Stimulated activated CD8-positive, alpha-beta memory T cell treated with anti-CD3 and anti-CD28 coated beads, Interleukin-2, amount 100 ng/mL, for 1 hour (primary cell): ENCODE measurements around the gene C6orf120.
"Not testable (repeated sequence)": the region's sequence is repeated elsewhere in the genome, so short reads cannot be mapped to it uniquely, and the experiment has no call there.

Experiments
- DNase-seq, 2 donors: peaks; one replicate each; pipeline ENCODE4 v3.0.0-alpha.2; 2020; ENCODE audit warnings: low read depth in 2 of 2

The C6orf120 gene

DNA sequence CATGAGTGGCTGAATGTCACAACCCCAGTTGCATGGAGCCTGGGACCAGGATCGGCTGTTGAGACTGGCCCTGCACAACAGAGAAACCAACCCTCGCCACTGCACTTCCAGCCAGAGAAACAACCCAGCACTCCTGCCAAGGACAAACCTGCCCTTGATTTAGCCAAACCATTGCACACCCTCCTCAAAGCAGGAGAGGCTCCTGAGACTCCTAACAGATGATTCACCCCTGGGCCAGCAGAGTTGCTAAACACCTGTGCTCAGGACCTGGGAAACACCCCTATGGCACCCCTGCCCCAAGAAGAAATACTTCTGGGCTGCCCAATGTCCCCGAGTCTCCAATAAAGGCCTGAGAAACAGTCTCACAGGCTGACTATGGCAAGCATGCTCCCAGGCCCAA lies 17.9 kb upstream of the C6orf120 start:
- no peak for DNase-seq

DNA sequence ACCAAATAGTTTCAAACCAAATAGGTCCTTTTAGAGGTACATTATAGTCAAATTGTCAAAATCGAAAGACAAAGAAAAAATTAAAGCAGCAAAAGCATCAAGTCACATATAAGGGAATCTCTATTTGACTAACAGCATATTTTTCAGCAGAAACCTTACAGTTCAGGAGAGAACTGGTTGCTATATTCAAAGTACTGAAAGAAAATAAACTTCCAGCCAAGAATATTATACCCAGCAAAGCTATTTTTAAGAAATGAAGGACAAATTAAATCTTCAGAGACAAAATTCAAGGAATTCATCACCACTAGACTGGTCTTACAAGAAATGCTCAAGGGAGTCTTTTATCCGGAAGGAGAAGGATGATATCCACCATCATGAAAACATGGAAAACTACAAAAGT lies 16.1 kb upstream of the C6orf120 start:
- no peak for DNase-seq

DNA sequence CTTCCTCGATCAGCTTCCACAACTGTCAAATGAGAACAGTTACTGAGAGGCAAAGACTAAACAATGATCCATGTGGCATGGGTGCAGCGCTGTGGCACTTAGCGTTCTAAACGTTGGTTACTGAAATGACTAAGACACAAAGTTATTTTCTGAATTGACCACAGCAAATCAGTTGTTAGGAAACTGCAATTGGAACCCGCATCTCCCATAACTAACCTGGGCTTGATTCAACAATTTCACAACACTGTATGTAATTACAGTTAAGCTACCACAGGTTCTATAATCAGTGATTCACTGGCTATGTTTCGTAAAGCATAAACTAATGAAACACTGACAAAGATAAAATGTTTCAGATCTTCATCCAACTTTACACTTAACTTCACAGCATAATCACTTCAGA lies 12.6 kb upstream of the C6orf120 start:
- DNase-seq: no peak

DNA sequence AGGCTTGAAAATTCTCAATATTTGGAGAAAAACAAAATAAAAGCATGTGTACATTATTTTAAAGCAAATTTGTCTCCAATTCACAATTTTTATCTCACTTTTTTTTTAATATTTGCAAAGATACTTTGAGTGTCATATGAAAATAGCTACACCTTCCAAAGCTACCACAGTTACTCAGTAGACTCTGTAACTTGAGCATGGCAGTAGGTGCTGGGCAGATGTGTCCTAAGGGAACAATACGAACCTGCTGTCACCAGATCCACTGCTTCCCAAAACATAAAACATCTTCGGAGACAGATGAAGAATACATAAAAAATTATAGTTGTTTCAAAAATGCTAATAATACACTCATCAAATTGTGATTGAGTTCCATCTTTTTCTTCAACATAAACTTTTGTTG lies 10.7 kb upstream of the C6orf120 start:
- DNase-seq: no peak

DNA sequence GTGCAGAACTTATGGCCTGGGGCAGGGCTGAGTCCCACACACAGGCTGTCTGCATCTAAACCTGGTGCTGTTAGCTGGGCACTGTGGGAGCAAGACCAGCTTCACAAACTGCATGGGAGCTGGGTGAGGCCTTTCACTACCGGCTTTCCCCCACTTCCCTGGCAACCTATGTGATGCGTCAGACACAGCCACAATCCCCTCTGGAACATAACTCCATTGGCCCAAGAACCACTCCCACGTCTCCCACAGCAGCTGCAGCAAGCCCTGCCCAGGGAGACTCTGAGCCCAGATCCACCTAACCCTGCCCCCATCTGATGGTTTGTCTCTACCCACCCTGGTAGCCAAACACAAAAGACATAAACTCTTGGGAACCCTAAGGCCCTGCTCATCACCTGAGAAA lies 9.4 kb upstream of the C6orf120 start:
- no peak for DNase-seq

DNA sequence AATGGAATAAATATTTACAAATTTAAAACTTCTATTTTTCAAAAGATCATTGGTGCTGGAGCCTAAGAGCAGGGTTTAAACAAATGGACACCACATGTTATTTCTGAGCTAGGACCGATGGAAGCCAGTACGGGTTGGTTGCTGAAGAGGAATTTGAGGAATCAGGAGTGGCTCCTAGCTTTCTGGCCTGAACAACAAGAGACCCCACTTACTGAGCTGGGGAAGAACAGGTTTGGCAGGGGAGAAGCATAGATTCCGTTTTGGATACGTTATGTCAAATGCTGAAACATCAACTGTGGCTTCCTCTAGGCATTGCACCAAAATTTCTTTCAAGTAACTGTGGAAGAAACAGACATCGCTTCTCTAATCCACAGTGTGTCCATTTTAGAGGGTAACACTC lies 6.8 kb upstream of the C6orf120 start:
- DNase-seq: no peak

DNA sequence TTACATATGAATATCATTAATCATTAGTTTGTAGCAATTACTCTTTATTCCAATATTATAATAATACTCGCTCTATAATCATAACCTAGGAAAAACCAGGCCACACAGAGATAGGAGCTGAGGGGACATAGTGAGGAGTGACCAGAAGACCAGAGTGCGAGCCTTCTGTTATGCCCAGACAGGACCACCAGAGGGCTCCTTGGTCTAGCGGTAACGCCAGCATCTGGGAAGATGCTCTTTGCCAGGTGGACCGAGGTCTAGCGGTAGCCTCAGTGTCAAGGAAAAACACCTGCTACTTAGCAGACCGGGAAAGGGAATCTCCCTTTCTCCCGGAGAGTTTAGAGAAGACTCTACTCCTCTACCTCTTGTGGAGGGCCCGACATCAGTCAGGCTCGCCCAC lies 4.8 kb upstream of the C6orf120 start:
- DNase-seq: not testable (repeated sequence)

DNA sequence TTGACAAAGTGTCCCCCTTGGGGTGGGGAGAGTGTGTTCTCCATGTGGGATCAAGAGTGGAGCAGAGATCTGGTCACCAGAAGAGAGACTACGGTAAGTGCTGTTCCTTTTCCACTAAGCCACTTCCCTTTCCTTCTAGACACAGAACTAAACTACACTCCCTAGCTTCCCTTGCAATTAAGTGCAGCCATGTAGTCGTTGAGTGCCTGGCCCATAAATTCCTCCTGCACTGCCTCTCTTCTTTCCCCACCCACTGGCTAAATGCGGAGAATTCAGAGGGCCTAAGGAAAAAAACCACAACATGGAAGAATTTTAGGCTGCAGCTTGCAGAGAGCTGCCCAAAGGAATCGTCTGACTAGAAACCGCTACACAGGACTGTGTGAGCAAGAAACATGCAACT lies 1.6 kb upstream of the C6orf120 start:
- DNase-seq: no peak

DNA sequence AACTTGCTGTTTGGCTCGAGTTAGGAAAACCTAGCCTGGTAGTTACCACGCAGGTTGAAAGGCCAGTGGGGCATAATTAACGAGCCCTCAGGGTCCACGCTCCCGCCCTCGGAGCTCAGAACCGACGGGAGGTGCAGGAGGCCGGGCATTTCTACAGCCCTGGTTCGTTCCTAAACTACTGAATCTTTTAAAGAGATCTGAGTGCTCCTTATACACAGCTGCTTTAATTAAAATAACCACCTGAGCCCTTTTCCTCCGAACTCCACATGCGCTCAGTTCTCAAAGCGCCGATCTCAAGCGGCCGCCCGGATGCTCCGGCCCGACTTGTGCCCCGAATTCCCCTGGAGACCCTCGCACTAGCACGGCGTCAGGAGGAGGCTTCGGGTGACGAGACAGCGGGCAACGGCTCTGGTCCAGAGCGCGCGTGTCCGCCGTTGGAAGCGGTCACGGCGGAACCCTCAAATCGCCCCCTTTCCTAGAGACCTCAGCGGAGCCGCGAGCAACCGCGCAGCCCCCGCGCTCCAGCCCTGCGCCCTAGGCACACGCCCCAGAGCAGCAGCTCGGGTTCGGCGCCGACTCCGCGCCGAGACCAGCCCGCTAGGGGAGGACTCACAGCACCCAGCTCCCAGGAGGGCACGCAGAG lies 494 bp upstream of the C6orf120 start:
- no peak for DNase-seq

DNA sequence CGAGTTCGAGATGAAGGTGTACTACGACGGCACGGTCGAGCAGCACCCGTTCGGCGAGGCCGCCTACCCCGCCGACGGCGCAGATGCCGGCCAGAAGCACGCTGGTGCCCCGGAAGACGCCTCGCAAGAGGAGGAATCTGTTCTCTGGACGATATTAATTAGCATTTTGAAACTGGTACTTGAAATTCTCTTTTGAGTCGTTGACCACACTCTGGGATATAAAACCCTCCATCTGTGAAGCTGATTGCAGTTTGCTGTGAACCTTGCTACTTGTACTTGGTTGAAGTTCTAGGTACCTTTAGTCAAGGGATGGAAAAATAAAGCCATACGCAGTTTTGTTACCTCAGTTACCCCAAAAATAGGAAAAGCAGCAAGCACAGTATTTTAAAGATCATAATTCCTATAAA lies 917 bp downstream of the C6orf120 start:
- DNase-seq: no peak

DNA sequence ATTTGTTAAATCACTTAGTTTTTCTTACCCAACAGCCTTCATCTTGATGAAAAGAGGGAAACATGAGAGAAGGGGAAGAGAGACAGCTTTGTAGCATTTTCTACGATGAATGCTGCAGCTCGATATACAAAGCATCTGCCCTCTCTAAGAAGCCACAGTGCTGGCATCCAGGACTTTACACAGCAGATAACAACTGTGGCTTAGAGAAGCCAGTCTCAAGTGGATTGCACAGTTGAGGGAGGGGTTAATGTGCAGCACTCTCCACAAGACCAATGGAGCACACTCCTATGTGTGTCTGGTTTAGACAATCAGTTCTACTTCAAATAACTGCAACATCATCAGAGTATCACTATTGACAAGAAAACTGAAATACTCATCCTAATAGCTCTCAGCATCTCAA lies 5.8 kb downstream of the C6orf120 start:
- DNase-seq: no peak

DNA sequence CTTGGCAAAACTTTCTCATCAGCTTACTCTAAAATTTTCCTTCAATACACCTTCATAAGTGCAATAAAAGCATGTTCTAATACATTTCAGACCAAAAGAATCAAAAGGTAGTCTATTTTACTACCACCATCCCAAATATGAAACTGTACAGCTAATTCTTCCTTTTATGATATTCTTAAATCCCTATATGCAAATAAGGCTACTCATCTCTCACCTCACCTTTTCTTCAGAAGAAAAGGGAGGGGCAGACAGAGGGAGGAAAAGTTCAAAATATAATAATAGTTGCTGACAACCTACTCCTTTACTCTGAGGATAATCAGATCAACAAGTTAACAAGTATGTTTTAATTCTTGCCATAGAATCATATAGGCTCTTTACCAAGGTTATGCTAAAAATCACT lies 7.4 kb downstream of the C6orf120 start:
- no peak for DNase-seq

DNA sequence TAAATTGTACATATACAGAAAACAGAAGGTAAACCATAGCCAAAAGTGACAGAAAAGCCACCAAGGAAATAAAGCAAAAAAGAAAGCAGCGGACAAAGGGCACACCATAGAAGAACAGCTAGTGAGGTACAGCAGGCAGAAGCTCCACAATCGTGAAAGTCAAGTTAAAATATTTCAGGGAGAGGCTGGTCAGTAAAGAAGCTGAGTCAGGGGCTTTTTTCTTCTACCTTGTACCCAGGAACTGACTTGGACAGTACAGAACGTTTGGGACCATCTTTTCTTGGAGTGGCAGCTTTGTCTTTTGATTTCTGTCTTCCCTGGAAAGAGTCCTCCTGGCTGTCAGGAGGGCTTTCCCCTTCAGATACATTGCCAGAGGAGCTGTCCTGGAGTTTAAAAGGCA lies 8.1 kb downstream of the C6orf120 start:
- no peak for DNase-seq

DNA sequence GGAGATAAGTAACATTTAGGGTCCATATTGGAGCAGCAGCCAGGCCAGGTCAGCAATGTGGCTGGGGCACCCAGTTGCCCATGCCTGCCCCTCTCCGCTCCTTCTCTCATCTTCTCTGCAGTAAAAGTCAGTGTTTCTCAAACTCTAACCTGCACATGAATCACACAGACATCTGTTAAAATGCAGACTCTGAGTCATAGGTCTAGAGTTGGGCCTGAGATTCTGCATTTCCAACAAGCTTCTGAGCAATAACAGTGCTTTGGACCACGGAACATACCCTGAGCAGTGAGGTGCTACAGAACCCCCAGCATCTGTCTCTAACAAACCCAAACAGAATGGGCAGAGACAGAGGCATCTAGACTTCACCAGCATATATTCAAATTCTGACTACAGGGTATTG lies 12.3 kb downstream of the C6orf120 start:
- no peak for DNase-seq

DNA sequence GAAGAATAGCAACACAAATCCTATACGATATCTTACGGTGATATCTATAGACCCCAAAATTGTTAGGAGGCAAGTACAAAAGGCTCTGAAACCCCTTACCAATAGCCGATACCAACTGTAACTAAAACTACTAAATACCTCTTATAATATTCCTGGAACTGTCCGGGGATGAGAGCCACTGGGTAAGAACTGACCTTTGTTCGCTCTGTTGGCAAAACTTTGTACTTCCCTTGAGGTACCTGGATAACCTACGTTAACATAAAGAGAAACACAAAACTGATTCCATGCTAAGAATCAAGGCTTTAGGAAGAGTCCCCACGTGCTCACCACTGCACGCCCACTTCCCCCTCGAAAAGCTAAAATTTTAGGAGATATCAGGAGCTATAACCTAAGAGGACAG lies 12.7 kb downstream of the C6orf120 start:
- no peak for DNase-seq

DNA sequence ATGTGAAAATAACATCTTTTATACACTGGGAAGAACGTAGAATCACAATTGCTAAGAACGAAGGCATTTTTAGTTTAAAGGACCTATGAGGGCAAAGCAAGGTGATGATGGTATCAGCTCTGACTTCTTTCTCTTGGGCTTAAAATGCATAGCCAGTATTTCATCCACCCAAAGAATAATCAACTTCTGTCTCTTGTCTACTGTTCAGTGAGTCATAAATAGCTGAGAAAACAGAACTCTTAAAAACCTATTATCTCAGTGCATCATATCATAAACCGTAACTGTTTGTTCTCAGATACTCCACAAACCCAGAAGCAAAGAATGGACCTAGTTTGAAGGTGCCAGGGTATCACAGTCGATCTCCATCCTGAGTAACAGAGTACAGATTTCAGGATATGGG lies 17.2 kb downstream of the C6orf120 start:
- no peak for DNase-seq

DNA sequence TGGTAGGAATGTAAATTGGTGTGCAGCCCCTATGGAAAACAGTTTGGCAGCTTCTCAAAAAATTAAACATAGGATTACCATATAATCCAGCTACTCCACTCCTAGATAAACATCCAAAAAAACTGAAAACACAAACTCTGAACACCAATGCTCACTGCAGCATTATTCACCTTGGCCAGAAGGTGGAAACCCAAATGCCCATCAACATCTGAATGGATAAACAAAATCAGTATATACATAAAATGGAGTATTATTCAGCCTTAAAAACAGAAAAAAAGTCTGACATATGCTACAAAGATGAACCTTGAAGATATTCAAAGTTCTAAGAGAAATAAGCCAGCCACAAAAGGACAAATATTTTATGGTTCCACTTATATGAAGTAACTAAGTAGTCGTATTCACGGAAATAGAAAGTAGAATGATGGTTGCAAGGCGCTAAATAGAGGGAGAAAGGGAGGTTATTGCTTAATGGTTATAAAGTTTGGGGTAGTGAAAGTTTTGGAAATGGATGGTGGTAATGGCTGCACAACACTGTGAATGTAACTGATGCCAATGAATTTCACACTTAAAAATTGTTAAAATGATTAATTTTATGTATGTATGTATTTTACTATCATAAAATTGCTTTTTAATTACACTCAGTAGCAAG lies 18.4 kb downstream of the C6orf120 start:
- no peak for DNase-seq

DNA sequence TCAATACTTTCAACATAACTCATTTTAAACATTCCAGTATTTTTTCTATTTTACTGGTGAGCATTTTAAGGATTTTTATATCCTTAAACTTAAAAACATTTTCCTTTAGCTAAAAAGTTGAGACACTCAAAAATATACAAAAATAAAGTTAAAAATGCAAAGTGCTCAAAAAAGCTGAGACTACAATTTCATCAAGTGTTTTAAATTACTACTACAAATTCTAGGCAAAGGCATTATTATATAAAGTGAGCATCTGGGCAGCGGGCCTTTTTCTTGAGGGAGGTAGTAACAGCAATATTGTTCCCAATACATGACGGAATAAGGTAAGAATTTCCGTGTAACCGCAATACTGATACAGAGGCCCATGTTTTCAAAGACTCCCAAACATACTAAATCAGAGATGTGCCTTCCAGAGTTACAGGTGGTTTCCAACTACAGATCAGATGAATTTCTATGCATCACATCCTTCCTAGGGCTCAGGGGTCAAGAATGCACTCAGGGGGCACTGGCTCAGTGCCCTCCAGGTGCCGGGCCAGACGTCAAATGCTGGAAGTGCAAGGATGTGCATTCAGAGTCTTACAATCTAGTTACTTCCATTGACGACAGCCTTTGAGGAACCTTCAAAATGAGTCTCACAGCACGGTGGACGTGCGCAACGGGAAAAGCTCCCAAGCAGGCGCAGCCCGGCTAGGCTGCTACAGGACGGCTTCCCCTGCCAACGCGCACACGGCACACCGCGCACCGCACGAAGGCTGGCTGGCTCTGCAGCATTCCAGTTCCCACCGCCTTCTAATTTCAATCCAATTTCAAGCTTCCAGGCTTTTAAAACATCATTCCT lies 20.7 kb downstream of the C6orf120 start:
- DNase-seq: no peak

DNA sequence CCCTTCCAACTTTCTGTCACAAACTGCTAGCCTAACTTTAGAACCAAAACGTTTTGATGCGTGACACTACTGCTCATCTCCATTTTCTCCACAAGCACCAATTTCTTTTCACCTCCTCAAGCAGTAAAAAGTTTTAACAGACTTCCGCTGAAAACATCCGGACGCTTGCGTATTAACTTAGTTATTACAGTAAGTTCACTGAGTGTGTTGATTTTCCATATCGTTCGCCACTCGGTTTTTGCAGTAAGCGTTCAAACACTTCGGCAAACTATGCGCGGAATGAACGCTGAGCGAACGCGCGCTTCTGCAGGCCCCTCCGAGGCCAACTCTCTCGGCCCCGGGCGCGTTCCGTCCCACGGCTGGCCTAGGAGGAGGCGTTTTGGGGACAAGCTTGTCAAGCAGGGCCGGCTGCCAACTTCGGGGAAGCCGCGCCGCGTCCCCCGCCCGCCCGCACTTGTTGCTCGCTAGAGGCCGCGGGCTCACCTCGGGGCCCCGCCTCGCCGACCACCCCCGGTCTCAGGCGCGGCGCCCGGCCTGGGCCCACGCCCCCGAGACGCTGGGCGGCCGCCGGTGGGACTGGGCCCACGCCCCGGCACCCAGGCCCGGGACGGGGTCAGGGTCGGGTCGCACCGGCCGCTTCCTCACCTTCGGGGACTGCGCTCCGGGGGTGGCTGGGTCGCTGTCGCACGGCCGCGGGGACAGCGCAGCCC lies 21.4 kb downstream of the C6orf120 start:
- DNase-seq: peak; percentile 30 to 49

DNA sequence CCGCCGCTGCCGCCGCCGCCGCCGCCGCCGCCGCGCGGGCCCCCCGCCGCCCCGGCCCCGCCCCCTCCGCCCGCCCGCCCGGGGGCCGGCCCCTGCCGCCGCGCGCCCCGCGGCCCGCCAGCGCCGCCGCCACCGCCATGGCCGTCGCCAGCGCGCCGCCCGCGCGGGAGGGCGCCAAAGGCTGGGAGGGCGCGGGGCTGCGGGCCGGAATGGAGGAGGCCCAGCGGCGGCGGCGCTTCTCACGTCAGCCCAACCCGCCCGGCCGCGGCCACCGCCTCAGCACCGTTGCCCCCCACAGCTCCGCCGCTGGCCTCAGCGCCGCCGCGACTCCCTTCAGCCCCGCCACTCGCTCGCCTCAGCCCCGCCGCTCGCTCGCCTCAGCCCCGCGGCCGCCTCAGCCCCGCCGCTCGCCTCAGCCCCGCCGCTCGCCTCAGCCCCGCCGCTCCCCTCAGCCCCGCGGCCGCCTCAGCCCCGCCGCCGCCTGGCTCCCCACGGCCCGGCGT lies 22.1 kb downstream of the C6orf120 start:
- DNase-seq: peak in 1 of 2 donors; percentile 19

DNA sequence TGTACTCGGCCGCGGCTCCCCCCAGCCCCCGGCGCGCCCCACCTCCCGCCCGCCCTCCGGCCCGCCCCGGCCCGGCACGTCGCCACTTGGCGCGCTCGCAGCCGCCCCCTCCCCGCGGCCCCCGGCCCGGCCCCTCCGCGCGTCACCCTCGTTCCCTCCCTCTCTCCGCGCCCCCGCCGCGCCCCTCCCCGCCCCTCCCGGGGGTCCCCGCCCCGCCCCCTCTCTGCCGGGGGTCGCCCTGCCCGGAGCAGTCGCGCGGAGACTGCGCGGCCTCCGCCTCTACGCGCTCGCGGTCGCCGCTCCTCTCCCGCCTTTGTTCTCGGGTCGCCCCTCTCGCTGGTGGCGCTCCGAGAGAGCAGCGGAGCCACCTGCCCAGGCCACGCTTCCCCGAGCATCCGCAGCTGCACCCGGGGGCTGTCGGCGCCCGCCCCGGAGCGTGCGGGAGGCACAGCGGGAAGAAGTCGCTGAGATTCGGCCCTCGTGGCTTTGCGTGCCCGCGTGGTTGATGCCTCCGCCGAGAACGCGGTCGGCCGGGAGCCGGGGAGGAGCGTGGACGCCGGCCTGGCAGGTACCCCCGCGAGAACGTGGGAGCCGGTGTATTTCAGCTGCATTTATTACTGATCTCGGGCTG lies 22.7 kb downstream of the C6orf120 start, which contains the start of gene PHF10:
Gene PHF10 (minus strand): TSS at position 7 of the 631 bp plus-strand sequence. CDS start 569 bp downstream, outside the sequence.
- peak; percentile 37 to 51 for DNase-seq
